GM20431 (cell line): ENCODE data around the gene TSPAN4.

Experiments
- in situ Hi-C: fragments of 300-500 bp; cut with MseI, MboI; formaldehyde crosslinking; loops from one replicate; pipeline ENCODE4 v1.15.0; 2020; ENCODE audit warnings: low sequenced_read_pairs; ENCODE audit not compliant: unreplicated experiment

Gene TSPAN4, protein sequence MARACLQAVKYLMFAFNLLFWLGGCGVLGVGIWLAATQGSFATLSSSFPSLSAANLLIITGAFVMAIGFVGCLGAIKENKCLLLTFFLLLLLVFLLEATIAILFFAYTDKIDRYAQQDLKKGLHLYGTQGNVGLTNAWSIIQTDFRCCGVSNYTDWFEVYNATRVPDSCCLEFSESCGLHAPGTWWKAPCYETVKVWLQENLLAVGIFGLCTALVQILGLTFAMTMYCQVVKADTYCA

DNA sequence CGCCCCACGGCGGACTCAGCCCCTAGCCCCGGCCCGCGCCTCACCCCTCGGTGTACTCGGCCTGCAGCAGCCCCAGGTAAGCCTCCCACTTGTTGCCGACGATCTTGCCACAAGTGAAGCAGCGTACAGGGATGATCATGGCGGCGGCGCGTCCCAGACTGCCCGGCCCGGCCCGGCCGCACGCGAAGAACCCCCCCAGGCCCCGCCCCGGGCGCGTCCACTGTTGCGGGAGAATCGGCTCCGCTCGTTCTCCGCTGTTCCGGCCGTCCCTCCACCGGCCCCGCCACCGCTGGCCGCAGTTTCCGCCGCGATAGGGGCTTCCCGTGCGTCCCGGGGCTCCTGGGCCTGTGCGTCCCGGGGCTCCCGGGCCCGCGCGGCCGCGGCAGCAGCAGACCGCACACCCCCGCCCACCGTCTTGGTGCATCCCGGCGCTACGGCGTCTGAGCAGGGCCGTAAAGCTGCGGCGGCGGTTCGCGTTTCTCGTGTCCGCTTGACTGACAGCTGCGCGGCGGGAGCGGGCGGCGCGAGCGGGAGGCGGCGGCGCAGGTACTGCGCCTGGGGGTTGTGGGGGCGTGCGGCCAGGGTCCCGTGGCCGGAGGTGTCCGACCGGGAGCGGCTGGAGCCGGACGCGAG, at the start of gene TSPAN4, which contains the start of gene POLR2L:
Gene TSPAN4, plus strand, starts transcription at position 483 of the 633 bp plus-strand sequence. CDS start 7,453 bp downstream, outside the sequence.
Gene POLR2L, minus strand, starts transcription at position 160 of the 633 bp plus-strand sequence. Its CDS starts 21 bp downstream, at position 139.
- in situ Hi-C loops = no loop called here

DNA sequence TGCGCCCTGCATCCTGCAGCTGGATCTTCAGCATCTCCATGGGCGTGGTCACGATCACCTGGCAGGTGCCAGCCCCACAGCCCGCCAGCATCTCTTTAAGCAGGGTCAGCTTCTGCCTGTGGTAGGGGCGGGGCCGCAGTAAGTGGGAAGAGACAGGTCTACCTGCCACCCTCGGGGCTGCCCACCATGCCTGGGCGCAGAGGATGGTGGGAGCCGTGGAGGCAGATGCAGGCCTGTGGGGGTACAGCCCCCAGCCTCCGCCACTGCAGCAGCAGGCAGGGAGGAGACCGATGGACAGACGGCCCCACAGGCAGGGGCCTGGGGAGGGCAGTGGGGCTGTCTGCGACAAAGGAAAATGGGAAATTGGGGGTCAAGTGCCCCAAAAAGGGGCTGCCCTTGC, 49.8 kb upstream of the TSPAN4 start:
- in situ Hi-C loops = no loop called here

DNA sequence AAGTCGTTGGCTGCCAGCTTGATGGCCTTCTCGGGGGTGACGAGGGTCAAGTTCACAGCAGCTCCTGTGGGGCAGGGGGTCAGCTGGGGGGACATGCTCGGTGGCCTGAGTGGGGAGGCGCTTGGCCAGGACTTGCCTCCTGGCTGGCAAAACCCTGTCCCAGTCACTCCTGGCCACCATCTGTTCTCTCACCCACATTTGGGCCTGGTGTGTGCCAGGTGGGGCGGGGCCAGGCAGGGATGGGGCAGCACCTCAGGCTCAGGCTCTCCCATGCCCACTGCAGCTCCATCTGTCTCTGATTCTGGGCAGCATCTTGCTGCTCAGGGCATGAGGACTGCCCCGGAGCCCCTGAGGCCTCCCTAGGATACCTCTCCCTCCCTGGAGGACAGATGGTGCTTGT, 49.1 kb upstream of the TSPAN4 start:
- in situ Hi-C loops = no loop called here

DNA sequence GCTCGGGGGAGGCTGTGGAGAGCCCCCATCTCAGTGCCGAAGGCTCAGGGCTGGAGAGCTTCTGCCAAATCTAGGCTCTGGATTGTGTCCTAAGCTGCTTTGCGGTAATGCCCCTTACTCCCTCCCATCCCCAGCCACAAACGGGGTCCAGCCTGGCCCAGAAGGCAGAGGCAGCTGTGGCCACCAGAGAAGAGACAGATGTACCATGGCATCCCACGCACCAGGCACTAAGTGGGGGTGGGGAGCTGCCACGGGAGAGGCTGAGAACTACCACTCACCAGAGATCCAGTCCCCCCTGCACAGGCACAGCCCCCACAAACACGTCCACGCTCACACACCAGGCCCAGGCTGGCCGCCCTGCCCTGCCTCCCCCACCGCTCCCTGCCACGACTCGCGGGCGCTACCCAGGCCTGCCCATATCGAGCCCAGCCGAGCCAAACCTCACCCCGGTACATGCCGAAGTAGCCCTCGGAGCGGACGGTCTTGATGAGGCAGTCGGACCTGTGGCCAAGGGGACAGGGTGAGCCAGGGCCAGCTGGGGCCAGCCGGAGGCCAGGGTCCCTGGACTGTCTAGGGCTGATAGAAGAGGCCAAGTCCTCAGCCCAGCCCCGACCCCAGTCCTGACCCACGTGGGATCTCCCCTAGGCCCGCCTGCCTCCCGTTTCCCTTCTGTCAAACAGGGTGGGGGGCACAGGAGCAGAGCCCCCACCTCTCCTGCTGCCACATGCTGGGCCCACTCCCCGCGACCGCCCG, 48.5 kb upstream of the TSPAN4 start:
- in situ Hi-C loops = no loop called here

DNA sequence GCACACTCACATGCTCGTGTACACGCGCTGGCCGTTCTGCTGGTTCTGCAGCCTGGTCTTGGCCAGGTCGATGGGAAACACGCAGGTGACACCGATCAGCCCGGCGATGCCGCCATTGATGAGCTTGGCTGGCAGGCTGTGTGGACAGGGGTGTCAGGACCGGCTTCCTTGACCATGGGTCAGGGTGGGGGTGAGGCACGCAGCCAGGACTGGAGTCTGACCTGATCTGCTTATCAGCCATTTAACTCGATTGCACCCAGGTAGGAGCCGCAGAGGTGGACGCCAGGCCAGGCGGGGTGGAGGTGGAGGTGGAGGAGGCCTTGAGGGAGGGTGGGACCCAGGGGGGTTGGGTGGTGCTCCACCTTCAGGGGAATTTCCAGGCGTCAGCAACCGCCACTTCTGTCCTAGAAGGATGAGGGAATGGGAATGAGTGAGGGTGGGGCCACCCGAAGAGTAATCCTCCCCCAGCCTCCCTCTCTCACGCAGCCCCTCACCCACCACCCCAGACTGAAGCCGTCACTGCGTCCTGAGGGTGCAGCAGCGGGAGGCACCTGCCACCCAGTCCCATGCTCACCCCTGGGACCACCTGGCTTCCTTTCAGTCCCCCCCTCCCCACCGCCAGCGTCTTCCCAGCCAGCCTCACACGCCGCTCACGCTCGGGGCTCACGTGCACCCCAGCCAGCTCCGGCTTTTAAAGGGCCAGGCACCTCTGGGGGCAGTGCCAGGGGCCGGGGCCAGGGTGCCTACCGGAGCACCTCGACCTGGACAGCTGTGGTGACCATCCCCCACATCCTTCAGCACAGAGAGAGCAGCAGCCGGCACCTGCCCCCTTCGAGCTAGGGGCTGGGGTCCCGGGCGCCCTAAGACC, 47.7 kb upstream of the TSPAN4 start:
- in situ Hi-C loops = no loop called here

DNA sequence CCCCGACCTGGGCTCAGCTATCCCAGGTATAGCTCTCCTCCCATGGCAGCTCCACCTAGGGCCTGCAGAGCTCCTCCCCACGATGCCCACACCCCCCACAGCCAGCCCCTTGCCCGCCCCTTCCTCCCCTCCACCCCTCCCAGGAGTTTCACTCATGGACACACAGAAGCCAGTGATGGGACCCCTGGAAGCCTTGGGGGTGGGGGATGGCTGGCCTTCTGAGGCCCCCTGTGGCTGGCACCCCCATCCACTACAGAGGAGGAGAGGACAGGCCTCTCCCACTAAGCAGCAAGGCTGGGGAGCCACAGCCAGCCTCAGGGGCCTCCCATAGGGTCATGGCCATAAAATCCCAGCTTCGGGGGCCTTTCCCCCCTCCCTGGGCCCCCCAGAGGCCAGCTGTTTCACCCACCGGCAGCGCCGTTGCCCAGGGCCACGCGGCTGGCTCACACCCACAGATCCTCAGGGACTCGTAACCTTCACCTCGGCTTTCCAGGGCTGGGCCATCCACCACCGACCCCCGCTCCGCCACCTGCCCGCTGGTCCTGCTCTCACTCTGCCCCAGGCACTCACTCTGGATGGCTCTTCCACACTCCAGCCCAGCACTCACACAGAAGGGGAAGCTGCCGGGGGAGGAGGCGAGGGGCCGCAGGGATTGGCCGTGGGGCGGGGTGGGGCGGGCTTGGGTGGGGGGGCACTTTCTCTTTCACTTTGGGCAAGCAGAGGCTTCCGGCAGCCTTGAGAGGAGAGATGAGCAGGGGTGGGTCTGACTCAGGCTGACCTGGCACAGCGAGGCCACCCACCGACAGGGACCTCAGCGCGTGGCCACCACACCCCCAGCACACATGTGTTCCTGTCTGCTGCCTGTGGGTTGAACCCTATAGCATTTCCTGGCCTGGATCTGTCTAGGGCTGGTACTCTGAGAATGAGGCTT, 46.8 kb upstream of the TSPAN4 start:
- in situ Hi-C loops = no loop called here

DNA sequence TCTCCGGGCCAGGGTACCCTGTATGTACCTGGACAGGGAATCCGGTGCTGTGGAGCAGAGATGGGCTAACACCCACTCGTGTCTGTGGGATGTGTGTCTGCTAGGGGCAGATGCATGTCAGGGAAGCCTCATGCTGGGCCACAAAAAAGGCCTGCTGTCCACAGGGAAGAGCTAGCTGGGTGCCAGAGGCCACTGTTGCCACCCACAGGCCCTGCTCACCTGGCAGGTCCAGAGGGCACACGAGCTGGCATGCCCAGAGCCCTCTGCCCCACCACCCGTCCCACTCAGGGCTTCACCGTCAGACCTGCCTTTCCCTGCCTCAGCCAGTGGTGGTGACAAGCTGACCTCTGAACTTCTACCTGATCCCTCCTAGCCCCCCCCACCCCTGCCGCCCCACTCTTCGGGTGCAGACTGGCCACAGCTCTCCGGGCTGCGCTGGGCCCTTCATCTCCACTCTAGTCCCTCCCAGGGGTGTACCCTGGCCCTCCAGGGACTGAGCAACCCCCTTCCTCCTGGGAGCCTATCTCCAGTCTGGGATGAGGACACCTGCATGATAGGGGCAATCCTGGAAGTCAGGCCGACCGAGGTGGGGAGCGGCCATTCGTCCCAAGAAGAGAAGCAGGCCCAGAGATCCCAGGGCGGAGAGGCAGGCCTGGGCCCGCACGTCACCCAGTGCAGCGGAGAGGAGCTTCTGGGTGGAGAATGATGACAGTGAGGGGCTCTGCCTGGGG, 45.9 kb upstream of the TSPAN4 start:
- in situ Hi-C loops = no loop called here

DNA sequence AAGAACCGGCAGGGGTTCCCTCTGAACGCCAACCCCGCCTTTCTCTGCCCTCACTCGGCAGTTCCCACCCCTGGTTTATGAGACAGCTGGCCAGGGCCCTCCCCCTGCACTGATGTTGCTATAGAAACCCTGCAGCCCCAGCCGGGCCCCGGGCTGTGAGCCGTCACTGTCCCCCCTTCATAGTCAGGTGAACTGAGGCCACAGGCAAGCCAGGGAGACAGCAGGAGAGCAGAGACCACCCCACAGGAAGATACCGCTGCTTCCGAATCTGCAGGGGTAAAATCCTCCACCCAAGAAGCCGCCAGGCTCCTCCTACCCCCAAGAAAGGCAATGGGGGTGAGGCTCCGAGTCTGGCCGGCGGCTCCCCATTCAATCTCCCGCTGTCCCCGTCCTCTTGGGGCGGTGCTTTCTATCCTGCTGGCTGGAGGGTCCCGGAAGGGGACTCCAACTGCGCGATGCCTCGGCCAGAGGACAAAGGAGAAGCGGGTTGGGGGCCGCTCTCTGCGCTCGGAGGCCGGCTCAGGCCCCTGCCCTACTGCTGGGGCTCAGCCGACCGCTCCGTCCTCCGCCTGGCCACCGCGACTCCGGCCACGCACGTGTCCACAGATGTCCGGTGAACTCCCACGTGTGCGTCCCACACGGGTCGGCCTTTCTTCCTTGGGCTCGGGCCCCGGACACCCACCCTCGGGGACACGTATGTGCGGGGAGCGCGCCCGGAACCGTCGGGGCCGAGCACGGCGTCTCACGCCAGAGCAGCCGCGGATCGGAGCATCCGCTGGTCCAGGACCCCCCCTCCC, 45.2 kb upstream of the TSPAN4 start:
- in situ Hi-C loops = no loop called here

DNA sequence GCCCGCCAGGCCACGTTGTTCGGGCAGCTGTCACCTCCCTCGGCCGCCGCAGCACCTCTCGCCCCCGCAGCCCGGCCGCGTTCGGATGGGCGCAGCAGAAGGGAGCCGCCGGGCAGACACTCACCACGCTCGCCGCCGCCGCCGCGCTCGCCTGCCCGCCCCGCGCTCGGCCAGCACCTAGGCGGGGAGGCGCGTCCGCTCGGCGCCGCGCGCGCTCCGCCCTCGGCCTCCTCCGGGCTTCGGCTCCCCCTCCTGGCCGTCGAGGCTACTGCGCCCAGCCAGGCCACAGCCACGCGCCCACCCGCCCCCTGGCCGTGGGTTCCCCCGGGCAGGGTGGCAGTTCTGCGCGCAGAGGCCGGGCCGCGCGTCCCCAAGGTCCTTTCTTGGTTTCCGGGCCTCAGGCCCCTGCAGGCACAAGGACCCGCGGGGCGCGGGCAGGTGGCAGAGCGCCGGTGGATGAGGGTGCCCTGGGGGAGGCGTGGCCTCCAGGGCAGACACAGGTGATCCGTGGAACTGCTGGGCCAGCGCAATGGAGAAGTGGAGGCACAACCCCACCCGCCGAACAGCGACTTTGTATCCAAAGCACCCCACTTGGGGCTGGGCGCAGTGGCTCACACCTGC, 44.4 kb upstream of the TSPAN4 start, which contains the start of gene SLC25A22:
Gene SLC25A22, minus strand, starts transcription at position 189 of the 621 bp plus-strand sequence. CDS start 3,275 bp downstream, outside the sequence.
- in situ Hi-C loops = no loop called here

DNA sequence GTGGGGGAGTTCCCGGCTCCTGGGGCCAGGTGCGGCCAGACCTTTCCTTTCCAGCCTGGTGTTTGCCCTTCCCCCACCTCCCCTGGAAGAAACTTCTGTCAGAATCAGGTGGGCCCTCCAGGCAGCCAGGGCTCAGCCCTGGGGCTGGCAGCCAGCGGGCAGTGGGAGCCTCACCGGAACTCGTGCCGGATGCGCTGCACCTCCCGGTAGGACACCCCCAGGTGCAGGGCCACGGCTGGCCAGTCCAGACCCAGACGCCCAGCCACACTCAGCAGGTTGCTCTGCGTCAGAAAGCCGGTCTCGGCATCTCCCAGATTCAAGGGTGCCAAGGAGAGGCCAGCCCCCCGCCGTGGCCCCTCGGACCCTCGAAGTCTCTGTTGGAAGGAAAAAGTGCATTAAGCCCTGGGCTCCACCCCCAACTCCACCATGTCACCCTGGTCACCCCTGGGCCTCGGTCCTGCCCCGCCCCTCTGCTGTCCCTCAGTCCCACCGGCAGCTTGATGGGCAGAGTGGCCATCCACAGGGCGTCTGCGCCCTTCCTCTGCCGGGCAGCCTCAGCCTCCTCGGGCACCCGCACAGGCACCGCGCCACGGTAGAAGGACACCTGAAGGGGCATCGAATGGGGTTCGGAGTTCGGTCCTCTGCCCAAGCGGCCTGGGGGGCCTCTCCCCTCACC, 42.9 kb upstream of the TSPAN4 start:
- in situ Hi-C loops = no loop called here

DNA sequence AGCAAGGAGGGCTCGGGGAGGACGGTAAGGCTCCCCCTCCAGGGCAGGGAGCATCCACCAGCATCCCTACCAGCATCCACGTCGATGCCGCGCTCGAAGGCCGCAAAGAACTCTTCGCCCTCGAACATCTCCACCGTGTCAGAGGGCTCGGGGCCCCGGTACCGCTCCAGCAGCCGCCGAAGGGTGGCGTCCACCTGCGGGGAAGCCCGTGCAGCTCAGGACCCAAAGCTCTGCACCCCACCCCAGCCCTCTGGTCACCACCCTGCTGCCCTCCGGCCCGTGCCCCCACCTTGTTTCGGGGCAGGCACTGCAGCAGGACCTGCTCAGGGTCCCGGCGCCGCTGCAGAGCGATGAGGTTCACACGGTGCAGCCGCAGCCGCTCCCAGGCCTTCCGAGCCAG, 42.2 kb upstream of the TSPAN4 start:
- in situ Hi-C loops = no loop called here

DNA sequence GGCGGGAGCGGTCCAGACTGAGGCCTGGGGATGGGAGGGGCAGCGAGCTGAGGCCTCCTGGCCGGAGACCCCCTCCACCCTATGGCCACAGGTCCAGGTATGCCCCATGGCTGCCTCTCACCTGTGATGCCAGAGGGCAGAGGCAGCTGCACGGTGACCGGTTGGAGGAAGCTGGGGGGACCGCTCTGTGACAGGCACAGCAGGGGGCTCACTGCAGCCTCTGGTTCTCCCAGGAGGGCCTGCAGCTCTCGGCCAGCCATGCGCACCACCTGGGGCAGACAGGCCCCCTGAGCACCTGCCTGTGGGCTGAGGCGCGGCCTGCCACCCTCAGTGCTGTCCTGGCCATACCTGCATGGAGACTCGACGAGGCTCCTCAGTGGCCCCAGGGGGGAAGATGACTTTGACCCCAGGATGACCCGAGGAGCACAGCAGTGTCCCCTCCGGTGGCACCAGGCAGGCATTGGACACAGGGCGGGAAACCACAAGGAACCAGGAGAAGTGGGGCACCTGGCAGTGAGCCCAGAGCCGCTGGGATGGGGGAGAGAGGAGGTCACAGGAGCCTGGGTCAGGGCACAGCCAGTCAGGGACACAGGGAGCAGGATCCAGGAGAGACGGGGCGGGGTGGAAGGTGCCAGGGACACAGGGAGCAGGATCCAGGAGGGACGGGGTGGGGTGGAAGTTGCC, 41.4 kb upstream of the TSPAN4 start:
- in situ Hi-C loops = no loop called here

DNA sequence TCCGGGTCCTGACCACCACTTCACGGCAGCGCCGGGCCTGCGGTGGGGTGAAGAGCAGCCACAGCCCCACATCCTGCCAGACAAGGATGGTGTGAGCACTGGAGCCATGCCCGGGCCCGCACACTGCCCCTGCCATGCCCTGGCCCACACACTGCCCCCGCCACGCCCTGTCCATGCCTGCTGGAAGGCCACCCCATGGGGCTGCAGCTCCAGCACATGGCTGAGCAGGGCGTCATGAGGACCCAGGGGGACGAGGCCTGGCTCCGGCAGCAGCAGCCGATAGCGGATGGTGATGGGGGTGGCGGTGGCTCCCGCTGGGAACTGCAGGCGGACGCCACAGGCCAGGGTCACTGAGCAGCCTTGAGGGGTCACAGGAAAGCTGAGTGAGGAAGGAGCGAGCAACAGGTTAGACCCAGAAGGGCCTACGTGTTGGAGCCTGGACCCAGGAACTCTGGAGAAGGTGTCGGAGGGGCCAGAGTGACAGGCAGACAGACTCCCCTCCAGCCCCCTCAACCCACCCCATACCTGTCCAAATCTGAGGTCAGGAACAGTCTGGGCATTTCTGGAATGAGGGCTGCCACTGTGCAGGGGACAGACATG, 40.5 kb upstream of the TSPAN4 start:
- in situ Hi-C loops = no loop called here

DNA sequence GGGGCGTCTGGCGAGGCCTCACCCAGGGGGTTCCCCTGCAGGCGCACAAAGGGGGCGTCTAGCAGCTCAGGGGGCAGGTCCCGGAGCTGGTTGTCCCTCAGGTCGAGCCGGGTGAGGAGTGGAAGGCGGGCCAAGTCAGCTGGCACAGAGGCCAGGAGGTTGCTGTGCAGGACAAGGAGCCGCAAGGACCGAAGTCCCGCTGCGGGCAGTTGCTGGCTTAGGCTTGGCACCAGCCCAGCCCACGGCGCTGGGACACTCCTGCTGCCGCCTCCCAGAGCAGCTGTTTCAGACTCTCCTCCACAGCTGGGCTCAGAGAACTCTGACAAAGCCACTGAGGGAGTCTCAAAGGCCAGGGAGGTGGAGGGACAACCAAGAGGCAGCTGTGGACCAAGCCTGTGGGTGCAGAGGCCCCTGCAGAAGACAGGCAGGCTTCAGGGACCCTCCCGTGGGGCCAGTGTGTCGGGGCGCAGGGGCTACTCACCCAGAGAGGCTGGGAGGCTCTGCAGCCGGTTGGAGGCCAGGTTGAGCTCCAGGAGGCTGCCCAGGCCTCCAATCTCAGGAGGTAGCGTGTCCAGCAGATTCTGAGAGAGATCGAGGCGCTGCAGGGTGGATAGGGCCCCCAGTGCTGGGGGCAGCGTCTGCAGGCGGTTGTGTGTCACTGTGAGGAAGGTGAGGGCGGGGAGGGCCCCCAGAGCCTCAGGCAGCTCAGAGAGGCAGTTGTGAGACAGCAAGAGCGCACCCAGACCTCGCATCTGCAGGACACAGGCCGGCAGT, 39.8 kb upstream of the TSPAN4 start:
- in situ Hi-C loops = no loop called here

DNA sequence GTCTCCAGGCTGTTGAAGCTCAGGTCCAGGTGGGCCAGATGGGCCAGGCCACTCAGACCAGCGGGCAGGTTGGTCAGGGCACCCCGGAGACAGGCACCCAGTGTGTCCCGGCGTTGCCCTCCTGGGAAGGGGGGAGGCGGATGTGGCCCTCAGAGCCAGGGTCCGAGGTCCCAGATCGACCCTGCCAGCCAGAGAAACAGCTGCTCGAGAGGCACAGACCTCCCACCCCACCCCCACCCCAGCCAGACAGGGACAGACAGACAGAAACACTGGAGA, 39.2 kb upstream of the TSPAN4 start:
- in situ Hi-C loops = no loop called here
